Epithelial cell of proximal tubule (primary cell): ENCODE results near the gene RBCK1. TPM values are rescaled to one million over a fixed set of nuclear protein-coding genes. Genes with fewer than 3 reads are reported as not detected.
A peak's percentile ranks its signal among the peaks of the same experiment; 100 is the strongest.

Experiments used
- DNase-seq: peaks from one replicate; pipeline ENCODE4 v3.0.0-alpha.2; 2011; ENCODE audit warnings: low read depth
- H3K4me3 ChIP-seq: 2 replicates; pipeline ENCODE4 v1.5.1; 2011; ENCODE audit warnings: low read depth, mild to moderate bottlenecking, low read length
- total RNA-seq: library from RNA; depleted of rRNA; stranded (reverse); fragments of >200 nt; gene quantifications from 2 replicates; pipeline ENCODE4 v1.2.3, GENCODE V29; 2015
- TF ChIP-seq, protein P1 (sequence below): conservative IDR thresholded peaks from 2 replicates; pipeline ENCODE4 v1.5.1; 2012; ENCODE audit warnings: low read depth, mild to moderate bottlenecking, low read length

Gene RBCK1
- total RNA-seq, 1 donor from 2014 or later, result 106 TPM

DNA sequence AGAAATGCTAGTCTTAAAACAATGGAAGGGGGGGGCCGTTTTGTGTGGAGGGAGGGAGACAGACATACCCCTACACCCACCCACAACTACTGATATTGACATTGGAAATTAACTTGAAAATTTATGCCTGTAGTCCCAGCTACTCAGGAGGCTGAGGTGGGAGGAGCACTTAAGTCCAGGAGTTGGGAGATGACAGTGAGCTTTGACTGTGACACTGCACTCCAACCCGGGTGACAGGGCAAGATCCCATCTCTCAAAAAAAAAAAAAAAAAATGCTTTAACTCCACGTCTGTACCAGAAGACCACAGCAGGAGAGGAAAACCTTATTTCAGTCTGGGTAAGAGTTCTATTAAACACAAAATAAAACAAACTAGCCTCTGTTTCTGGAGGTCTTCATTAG is 52.1 kb downstream of the RBCK1 start:
- peak overlapping the region; percentile 81 for H3K4me3 ChIP-seq
- TF ChIP-seq, protein P1, sequence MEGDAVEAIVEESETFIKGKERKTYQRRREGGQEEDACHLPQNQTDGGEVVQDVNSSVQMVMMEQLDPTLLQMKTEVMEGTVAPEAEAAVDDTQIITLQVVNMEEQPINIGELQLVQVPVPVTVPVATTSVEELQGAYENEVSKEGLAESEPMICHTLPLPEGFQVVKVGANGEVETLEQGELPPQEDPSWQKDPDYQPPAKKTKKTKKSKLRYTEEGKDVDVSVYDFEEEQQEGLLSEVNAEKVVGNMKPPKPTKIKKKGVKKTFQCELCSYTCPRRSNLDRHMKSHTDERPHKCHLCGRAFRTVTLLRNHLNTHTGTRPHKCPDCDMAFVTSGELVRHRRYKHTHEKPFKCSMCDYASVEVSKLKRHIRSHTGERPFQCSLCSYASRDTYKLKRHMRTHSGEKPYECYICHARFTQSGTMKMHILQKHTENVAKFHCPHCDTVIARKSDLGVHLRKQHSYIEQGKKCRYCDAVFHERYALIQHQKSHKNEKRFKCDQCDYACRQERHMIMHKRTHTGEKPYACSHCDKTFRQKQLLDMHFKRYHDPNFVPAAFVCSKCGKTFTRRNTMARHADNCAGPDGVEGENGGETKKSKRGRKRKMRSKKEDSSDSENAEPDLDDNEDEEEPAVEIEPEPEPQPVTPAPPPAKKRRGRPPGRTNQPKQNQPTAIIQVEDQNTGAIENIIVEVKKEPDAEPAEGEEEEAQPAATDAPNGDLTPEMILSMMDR, result no peak
- DNase-seq, result no peak

- DNase-seq, result no peak
- TF ChIP-seq, protein P1, result no peak
- H3K4me3 ChIP-seq, result peak overlapping the region; percentile 81
Observed at GRCh38 chr20:460707-461106, 52.6 kb downstream of the RBCK1 start.

DNA sequence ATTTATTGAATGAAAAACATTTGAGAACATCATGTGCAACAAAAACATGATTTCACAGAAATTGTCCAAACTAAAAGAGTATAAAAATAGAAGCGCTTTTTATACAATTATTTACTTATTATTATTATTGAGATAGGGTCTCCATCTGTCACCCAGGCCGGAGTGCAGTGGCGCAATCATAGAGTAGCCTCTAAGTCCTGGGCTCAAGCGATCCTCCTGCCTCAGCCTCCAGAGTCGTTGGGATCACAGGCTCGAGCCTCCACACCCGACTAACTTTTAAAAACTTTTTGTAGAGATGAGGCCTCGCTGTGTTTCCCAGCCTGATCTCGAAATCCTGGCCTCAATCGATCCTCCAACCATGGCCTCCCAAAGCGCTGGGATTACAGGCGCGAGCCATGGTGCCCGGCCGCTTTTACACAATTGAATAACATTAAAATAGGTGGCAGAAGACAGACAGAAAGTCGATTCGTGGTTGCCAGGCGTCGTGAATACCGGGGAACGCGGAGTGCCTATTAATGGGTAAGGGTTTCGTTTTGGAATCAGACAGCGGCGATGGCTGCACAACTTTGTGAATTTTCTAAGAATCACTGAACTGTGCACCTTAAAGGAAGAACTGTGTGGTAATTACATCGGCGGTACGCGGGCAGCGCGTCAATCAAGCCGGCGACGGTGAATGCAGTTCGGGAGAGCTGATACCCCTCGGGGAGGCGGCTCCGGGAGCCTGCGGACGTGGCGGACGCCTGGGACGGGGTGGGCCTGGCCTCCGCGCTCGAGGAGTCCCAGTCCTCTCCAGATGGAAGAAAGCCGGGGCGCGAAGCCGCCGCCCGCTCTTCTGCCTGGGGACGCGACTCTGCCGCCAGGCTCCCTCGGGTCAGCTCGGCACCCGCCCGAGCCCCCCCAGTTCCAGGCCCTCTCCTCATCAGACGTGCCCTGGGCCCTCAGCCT is 53.4 kb downstream of the RBCK1 start:
- DNase-seq, result no peak
- TF ChIP-seq, protein P1, result no peak
- H3K4me3 ChIP-seq, result peak overlapping the region; percentile 81

GRCh38 chr20:462199-462991 is 54.3 kb downstream of the RBCK1 start, which contains the start of gene TBC1D20:
Gene TBC1D20, minus strand, starts transcription at chr20:462533. Its CDS starts 128 bp downstream, at chr20:462405.
- DNase-seq, result no peak

GRCh38 chr20:467755-468154 is 59.7 kb downstream of the RBCK1 start:
- no peak for DNase-seq
- no peak overlapping the region for H3K4me3 ChIP-seq
- TF ChIP-seq, protein P1, result no peak

More at GRCh38 chr20:462199-462991, 54.3 kb downstream of the RBCK1 start, which contains the start of gene TBC1D20:
- H3K4me3 ChIP-seq, result peak within 1 kb of the TSS; percentile 81
- TF ChIP-seq, protein P1, result peak; percentile 27

- TF ChIP-seq, protein P1, result no peak
- no peak for DNase-seq
- no peak overlapping the region for H3K4me3 ChIP-seq
Observed at GRCh38 chr20:469746-470490, 61.8 kb downstream of the RBCK1 start.
